Measurements from ENCODE around the gene CSNK2A2. TPM values are rescaled to one million over a fixed set of nuclear protein-coding genes. Genes with fewer than 3 reads are reported as not detected.

CSNK2A2 gene
- total and polyA plus RNA-seq, 4 donors: 25.0 to 56.3 (median 38.5) TPM

DNA sequence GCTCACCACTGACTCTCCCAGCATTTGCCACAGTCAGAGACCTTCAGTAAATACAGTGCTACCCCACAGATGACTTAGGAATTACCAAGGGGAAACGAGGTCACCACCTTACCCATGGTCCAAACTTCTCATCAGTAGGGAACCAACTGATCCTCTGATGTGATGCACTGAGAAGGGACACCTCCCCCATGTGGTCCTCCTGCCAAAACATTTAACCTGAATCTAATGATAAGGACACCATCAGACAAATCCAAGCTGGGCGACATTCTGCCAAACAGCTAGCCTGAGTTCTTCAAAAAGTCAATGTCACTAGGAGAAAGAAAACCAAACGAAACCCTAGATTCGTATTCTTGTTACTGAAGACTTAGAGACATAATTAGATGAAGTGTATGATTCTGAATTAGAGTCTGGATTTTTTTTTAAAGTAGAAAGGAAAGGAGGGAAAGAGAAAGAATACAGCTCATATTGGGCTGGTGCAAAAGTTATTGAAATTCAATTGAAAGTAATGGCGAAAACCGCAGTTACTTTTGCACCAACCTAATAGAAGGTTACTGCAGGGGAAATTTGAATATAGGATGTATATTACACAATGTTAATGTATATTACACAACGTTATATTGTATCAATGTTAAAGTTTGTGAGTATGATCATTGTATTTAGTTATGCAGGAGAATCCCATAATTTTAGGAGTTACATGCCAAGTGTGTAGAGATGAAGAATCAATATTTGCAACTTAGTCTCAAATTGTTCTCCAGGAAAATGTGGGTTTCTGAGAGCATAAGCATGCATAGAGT, 2.3 kb upstream of the CSNK2A2 start:
- no peak overlapping the region for H3K4me3 ChIP-seq (ENCODE audit: low read depth, low read length)
- peaks cover 3% of the 10 kb centered on the region for H3K36me3 ChIP-seq (ENCODE audit: control insufficient read depth, insufficient read depth, low read length)
- H3K9me3 ChIP-seq (ENCODE audit: control insufficient read depth, insufficient read depth, low read length): no peaks in the 10 kb centered on the region
- no peak for DNase-seq (ENCODE audit: low read depth in 4 of 6, low spot score in 6 of 6)
- no peak overlapping the region for H3K27ac ChIP-seq (ENCODE audit: low read depth, low read length)
- H3K27me3 ChIP-seq (ENCODE audit: control insufficient read depth, insufficient read depth, low read length): no peaks in the 10 kb centered on the region
- H3K4me1 ChIP-seq (ENCODE audit: control insufficient read depth, insufficient read depth, low read length): peaks cover 12% of the 10 kb centered on the region
- WGBS (ENCODE audit: insufficient coverage): 75% methylated on average over 4 of the region's 7 CpGs

DNA sequence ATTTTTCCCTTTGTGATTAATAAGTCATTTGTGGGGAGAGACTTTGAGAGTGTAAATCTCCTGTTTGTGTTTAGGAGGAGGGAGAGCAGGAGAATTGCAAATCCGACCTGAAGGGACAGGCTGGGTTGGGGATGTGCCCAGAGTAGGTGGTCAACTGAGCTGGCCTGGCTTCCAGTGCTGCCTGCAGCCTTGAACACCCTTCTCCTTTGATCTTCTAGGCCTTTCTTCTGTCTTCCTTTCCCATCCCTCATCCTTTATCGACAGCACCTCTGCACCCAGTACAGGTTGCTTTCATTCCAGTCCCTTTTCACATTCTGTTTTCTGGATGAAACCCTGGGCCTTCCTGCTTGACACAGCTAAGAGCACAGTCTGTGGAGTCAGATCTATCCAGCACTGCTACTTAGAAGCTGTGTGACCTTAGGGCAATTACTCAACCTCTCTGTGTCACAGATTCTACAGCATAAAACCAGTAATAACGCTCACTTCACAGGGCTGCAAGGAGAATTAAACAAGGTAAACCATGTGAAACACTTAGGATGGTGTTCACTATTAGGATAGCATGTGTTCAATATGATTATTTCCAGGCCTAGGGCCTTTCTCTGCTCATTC, 1.0 kb upstream of the CSNK2A2 start:
- Histone ChIP-seq H3K9me3 (ENCODE audit: control insufficient read depth, insufficient read depth, low read length) (no peaks in the 10 kb centered on the region), H3K4me3 (ENCODE audit: low read depth, low read length) (no peak overlapping the region), H3K27me3 (ENCODE audit: control insufficient read depth, insufficient read depth, low read length) (no peaks in the 10 kb centered on the region), H3K4me1 (ENCODE audit: control insufficient read depth, insufficient read depth, low read length) (peaks cover 12% of the 10 kb centered on the region), H3K27ac (ENCODE audit: low read depth, low read length) (no peak overlapping the region), H3K36me3 (ENCODE audit: control insufficient read depth, insufficient read depth, low read length) (peaks cover 6% of the 10 kb centered on the region)
- no peak for DNase-seq (ENCODE audit: low read depth in 4 of 6, low spot score in 6 of 6)
- WGBS (ENCODE audit: insufficient coverage): 86% methylated on average over 2 of the region's 3 CpGs

DNA sequence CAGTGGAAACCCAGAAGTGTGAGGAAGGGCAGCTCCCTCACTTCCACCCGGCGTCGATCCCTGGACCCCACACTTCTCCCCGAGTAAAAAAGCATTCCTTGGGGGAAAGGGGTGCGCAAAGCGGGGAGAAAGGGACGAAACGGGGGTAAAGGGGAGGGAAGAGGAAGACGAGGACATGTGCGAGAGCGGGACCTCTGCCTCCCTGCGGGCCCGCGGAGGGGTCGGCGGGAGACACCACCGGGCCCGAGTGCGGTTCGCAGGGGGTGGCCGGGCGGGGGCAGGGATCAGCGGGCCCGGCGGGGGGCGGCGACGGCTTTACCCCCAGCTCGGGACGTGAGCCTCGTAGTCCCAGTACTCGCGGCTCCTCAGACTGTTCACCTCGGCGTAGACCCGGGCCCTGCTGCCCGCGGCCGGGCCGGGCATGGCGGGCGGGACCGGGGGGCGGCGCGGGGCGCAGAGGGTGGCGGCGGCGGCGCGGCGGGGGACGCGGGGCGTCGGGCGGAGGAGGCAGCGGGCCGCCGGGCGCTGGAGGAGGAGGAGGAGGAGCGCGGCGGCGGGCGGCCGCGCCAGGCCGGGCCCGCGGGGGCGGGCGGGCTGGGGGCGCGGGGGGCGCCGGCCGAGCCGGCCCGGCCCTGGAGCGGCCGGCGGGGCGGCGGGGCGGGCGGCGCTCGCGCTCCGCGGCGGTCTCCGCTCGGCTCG, 443 bp downstream of the CSNK2A2 start:
- Histone ChIP-seq H3K4me3 (ENCODE audit: low read depth, low read length) (peak overlapping the region; percentile 62), H3K27ac (ENCODE audit: low read depth, low read length) (no peak overlapping the region), H3K4me1 (ENCODE audit: control insufficient read depth, insufficient read depth, low read length) (peaks cover 12% of the 10 kb centered on the region), H3K9me3 (ENCODE audit: control insufficient read depth, insufficient read depth, low read length) (no peaks in the 10 kb centered on the region), H3K27me3 (ENCODE audit: control insufficient read depth, insufficient read depth, low read length) (no peaks in the 10 kb centered on the region), H3K36me3 (ENCODE audit: control insufficient read depth, insufficient read depth, low read length) (peaks cover 6% of the 10 kb centered on the region)
- under 1% methylated on average over 89 of the region's 97 CpGs for WGBS (ENCODE audit: insufficient coverage)
- DNase-seq (ENCODE audit: low read depth in 4 of 6, low spot score in 6 of 6): peak in 1 of 6 donors; percentile 5

DNA sequence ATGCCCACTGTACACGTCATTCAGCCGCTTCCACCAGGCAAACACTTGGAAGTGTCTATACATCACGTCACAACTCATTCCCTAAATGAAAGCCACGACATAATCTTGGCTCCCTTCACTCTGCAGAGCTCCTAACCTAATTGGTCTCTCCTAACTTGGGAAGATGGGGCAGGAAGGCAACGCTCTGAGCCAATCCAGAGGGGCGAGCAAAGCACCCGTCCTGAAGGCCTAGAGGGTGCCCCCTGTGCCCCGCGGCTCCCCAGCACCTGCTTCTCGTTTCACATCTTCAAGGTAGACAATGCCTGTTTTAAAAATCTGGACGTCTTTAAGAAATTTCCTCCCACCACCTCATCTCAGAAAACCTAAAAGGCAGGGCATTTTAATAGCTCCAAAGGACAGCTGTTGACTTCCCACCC, 1.0 kb downstream of the CSNK2A2 start:
- H3K4me1 ChIP-seq (ENCODE audit: control insufficient read depth, insufficient read depth, low read length): peaks cover 12% of the 10 kb centered on the region
- H3K9me3 ChIP-seq (ENCODE audit: control insufficient read depth, insufficient read depth, low read length): no peaks in the 10 kb centered on the region
- H3K27ac ChIP-seq (ENCODE audit: low read depth, low read length): no peak overlapping the region
- no peaks in the 10 kb centered on the region for H3K27me3 ChIP-seq (ENCODE audit: control insufficient read depth, insufficient read depth, low read length)
- peaks cover 6% of the 10 kb centered on the region for H3K36me3 ChIP-seq (ENCODE audit: control insufficient read depth, insufficient read depth, low read length)
- 8% methylated on average over 11 of the region's 11 CpGs for WGBS (ENCODE audit: insufficient coverage)
- H3K4me3 ChIP-seq (ENCODE audit: low read depth, low read length): peak overlapping the region; percentile 62
- DNase-seq (ENCODE audit: low read depth in 4 of 6, low spot score in 6 of 6): peak in 1 of 6 donors; percentile 12

DNA sequence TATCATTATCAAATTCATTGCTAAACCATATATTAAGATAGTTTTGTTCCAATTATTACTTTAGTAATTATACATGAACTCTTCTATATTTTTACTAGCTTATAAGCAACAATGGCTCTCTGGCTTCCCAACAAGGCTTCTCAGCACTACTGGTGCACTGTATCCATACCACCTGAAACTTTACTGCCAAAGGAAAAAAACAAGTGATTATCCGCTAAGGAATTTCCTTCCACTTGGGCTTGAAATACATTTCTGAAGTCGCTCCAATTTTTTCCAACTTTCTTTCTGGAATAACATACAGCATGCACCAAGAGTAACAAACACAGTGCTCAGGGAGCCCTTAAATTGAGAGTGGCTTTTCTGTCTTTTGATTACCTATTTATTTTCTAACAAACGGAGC, 2.1 kb downstream of the CSNK2A2 start:
- no peak for DNase-seq (ENCODE audit: low read depth in 4 of 6, low spot score in 6 of 6)
- peaks cover 12% of the 10 kb centered on the region for H3K4me1 ChIP-seq (ENCODE audit: control insufficient read depth, insufficient read depth, low read length)
- WGBS (ENCODE audit: insufficient coverage): no CpG with 5 or more reads among the region's 3 CpGs
- H3K36me3 ChIP-seq (ENCODE audit: control insufficient read depth, insufficient read depth, low read length): peaks cover 8% of the 10 kb centered on the region
- H3K9me3 ChIP-seq (ENCODE audit: control insufficient read depth, insufficient read depth, low read length): no peaks in the 10 kb centered on the region
- H3K27me3 ChIP-seq (ENCODE audit: control insufficient read depth, insufficient read depth, low read length): no peaks in the 10 kb centered on the region
- H3K4me3 ChIP-seq (ENCODE audit: low read depth, low read length): no peak overlapping the region
- H3K27ac ChIP-seq (ENCODE audit: low read depth, low read length): no peak overlapping the region

DNA sequence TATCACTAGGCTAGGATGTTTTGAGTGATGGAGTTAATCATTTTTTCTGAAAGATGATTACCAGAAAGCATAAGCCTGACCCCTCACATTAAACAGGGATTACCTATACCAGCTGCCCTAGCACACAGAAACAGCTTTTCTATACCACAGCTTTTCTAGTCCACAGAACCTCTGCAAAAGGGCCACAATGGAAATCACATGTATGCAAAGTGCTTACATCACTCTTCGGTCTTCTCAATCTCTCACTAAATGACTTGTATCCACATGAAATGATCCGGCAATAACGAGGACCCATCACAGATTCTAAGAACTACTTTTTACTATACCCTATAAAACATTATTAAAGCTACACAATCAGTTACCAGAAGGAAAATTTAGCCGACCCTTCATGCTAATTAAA, 2.6 kb downstream of the CSNK2A2 start:
- H3K27ac ChIP-seq (ENCODE audit: low read depth, low read length): no peak overlapping the region
- H3K27me3 ChIP-seq (ENCODE audit: control insufficient read depth, insufficient read depth, low read length): no peaks in the 10 kb centered on the region
- 67% methylated on average over 2 of the region's 4 CpGs for WGBS (ENCODE audit: insufficient coverage)
- H3K36me3 ChIP-seq (ENCODE audit: control insufficient read depth, insufficient read depth, low read length): peaks cover 8% of the 10 kb centered on the region
- H3K9me3 ChIP-seq (ENCODE audit: control insufficient read depth, insufficient read depth, low read length): no peaks in the 10 kb centered on the region
- DNase-seq (ENCODE audit: low read depth in 4 of 6, low spot score in 6 of 6): no peak
- no peak overlapping the region for H3K4me3 ChIP-seq (ENCODE audit: low read depth, low read length)
- peaks cover 12% of the 10 kb centered on the region for H3K4me1 ChIP-seq (ENCODE audit: control insufficient read depth, insufficient read depth, low read length)

DNA sequence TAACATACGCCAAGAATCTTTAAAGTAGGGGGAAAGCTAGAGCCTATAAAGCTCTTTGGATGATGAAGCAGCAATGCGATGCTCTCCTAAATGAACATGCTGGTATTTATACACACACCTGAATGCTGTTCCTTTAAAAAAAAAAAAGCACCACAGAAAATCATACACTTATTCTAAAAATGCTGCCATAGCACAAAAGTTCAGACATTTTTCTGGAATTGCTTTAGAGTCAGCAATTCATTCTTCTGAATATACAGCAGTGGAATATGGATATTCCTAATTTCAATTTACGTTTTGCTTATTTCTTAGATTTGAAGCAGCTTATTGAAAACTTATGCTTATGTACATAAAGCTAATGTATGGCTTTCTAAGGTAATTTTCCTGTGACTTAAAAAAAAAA, 3.1 kb downstream of the CSNK2A2 start:
- Histone ChIP-seq H3K36me3 (ENCODE audit: control insufficient read depth, insufficient read depth, low read length) (peaks cover 8% of the 10 kb centered on the region), H3K27me3 (ENCODE audit: control insufficient read depth, insufficient read depth, low read length) (no peaks in the 10 kb centered on the region), H3K4me1 (ENCODE audit: control insufficient read depth, insufficient read depth, low read length) (peaks cover 12% of the 10 kb centered on the region), H3K27ac (ENCODE audit: low read depth, low read length) (no peak overlapping the region), H3K4me3 (ENCODE audit: low read depth, low read length) (no peak overlapping the region), H3K9me3 (ENCODE audit: control insufficient read depth, insufficient read depth, low read length) (no peaks in the 10 kb centered on the region)
- DNase-seq (ENCODE audit: low read depth in 4 of 6, low spot score in 6 of 6): no peak
- no CpG with 5 or more reads among the region's 3 CpGs for WGBS (ENCODE audit: insufficient coverage)

DNA sequence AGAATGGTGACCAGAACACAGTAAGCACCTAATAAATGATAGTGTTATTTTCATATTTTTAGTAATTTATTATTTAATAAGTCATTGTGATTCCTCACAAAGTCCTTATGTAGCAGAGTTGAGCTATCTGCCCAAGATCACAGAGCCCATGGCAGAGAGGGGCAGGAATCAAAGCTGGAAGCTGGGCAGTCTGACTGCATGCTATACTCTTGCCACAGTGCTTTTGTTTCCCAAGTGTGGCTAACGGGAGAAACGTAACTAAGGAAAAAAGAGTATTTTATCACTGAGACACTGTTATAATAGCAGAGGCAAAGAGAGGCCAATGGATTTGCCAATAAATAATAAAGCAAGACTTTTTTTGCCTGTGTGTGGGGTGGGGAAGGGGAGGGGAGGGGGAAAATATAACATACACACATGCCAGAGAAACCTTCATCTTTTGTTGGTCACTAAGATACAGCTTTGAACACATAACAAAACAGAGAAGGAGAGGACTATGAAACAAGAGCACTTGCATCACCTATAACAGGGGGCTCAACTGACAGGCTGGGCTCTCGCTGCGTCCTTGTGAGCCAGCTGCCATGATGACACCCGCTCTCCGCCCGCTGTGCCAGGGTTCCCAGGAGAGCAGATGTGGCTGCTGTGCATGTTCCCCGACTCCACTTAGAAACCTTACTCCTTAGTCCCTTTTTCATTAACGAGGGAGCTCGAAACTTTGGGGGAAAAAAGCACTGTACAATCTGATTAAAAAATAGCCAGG, 10.1 kb downstream of the CSNK2A2 start:
- Histone ChIP-seq H3K4me3 (ENCODE audit: low read depth, low read length) (no peak overlapping the region), H3K27me3 (ENCODE audit: control insufficient read depth, insufficient read depth, low read length) (no peaks in the 10 kb centered on the region), H3K36me3 (ENCODE audit: control insufficient read depth, insufficient read depth, low read length) (peaks cover 20% of the 10 kb centered on the region), H3K4me1 (ENCODE audit: control insufficient read depth, insufficient read depth, low read length) (no peaks in the 10 kb centered on the region), H3K9me3 (ENCODE audit: control insufficient read depth, insufficient read depth, low read length) (no peaks in the 10 kb centered on the region), H3K27ac (ENCODE audit: low read depth, low read length) (no peak overlapping the region)
- DNase-seq (ENCODE audit: low read depth in 4 of 6, low spot score in 6 of 6): no peak
- 73% methylated on average over 9 of the region's 10 CpGs for WGBS (ENCODE audit: insufficient coverage)

DNA sequence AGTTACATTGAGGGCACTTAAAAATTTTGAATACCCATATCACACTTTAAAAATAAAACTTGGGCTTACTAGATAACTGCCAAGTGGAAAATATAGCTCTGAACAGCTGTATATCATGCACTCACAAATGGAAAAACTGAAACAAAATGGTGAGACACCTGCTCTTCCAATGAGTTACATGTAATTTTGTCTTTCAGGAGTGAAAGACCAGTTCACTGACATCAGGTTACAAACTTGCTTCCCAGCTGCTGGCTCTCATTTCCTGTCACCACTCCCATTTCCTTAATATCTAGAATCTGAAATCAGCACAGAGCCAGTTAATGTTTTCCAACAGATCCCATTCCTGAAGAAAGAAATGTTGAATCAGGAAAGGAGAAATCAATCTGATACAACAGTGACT, 10.8 kb downstream of the CSNK2A2 start:
- H3K36me3 ChIP-seq (ENCODE audit: control insufficient read depth, insufficient read depth, low read length): peaks cover 26% of the 10 kb centered on the region

More for the DNA sequence above, 10.8 kb downstream of the CSNK2A2 start:
- Histone ChIP-seq H3K4me1 (ENCODE audit: control insufficient read depth, insufficient read depth, low read length) (no peaks in the 10 kb centered on the region), H3K9me3 (ENCODE audit: control insufficient read depth, insufficient read depth, low read length) (no peaks in the 10 kb centered on the region), H3K4me3 (ENCODE audit: low read depth, low read length) (no peak overlapping the region), H3K27me3 (ENCODE audit: control insufficient read depth, insufficient read depth, low read length) (no peaks in the 10 kb centered on the region), H3K27ac (ENCODE audit: low read depth, low read length) (no peak overlapping the region)
- DNase-seq (ENCODE audit: low read depth in 4 of 6, low spot score in 6 of 6): no peak

All from spinal cord (tissue), 10 donors.